GM18517 (cell line): ENCODE data around the gene KCTD3.

Experiments used
- ATAC-seq: cut with Tn5 transposase; IDR thresholded peaks from one replicate; pipeline ENCODE4 v1.9.1; 2021; ENCODE audit warnings: mild to moderate bottlenecking, moderate library complexity; ENCODE audit not compliant: unreplicated experiment

KCTD3 gene

GRCh38 chr1:215650446-215651149, 83.5 kb downstream of the KCTD3 start:
- ATAC-seq = no peak

- no peak for ATAC-seq
These were observed 84.8 kb downstream of the KCTD3 start for GRCh38 chr1:215651867-215652266.

GRCh38 chr1:215652371-215652770, 85.3 kb downstream of the KCTD3 start:
- ATAC-seq = no peak

GRCh38 chr1:215657047-215657446, 89.9 kb downstream of the KCTD3 start:
- no peak for ATAC-seq

GRCh38 chr1:215660259-215660658, 93.2 kb downstream of the KCTD3 start:
- no peak for ATAC-seq

GRCh38 chr1:215661033-215661432, 93.9 kb downstream of the KCTD3 start:
- no peak for ATAC-seq

- ATAC-seq = no peak
These were observed 98.1 kb downstream of the KCTD3 start for GRCh38 chr1:215665215-215665614.

- no peak for ATAC-seq
These were observed 100.7 kb downstream of the KCTD3 start for GRCh38 chr1:215667761-215668160.

- ATAC-seq = no peak
These were observed 102.8 kb downstream of the KCTD3 start for GRCh38 chr1:215669806-215670491.
